Measurements from ENCODE around the gene CCDC33.
A peak's percentile ranks its signal among the peaks of the same experiment; 100 is the strongest.

The CCDC33 gene

GRCh38 chr15:74293021-74293810 lies 57.1 kb downstream of the CCDC33 start:
- Histone ChIP-seq H4K8ac (ENCODE audit: low read depth, low read length) (no peak overlapping the region), H3K9me3 (replicated peaks in 1 of 2; ENCODE audit: control insufficient read depth in 2 of 2, insufficient read depth in 1 of 2, low read depth in 1 of 2, low read length in 2 of 2) (no peaks in the 10 kb centered on the region), H3K4me1 (ENCODE audit: control insufficient read depth in 2 of 2, insufficient read depth in 1 of 2, low read depth in 1 of 2, low read length in 2 of 2) (peaks cover 2 to 6% of the 10 kb centered on the region in 2 donors), H2BK12ac (ENCODE audit: low read length) (no peak overlapping the region), H3K23ac (ENCODE audit: low read depth, low read length, poor library complexity) (no peak overlapping the region), H3K18ac (ENCODE audit: low read length) (no peak overlapping the region), H4K91ac (ENCODE audit: low read depth, low read length, poor library complexity) (no peak overlapping the region), H2BK120ac (ENCODE audit: low read depth, low read length) (no peak overlapping the region), H2BK5ac (ENCODE audit: low read length) (no peak overlapping the region), H3K14ac (ENCODE audit: low read length) (no peak overlapping the region), H3K79me1 (ENCODE audit: low read depth, low read length) (no peaks in the 10 kb centered on the region), H3K36me3 (replicated peaks in 1 of 2; ENCODE audit: control insufficient read depth in 2 of 2, insufficient read depth in 2 of 2, low read length in 2 of 2) (no peaks in the 10 kb centered on the region), H3K4me2 (ENCODE audit: insufficient read depth, low read length, poor library complexity, severe bottlenecking) (no peak overlapping the region), H3K27ac (replicated peaks; ENCODE audit: low read length) (no peak overlapping the region), H3K27me3 (ENCODE audit: control insufficient read depth in 3 of 3, insufficient read depth in 3 of 3, low read depth in 1 of 3, low read length in 3 of 3) (peaks cover 0 to 20% (median 0%) of the 10 kb centered on the region in 3 experiments), H2AK5ac (ENCODE audit: low read depth, low read length) (no peak overlapping the region), H2AFZ (ENCODE audit: low read length) (no peak overlapping the region), H3K4ac (ENCODE audit: low read length) (no peak overlapping the region), H3K4me3 (ENCODE audit: low read length in 2 of 2) (no peak overlapping the region), H3K9ac (ENCODE audit: low read depth, low read length, poor library complexity) (no peak overlapping the region), H2BK15ac (ENCODE audit: low read length) (no peak overlapping the region)
- no peak for DNase-seq (ENCODE audit: low spot score)
- WGBS, 2 donors (ENCODE audit: extremely low coverage in 2 of 2, insufficient read length in 2 of 2, insufficient replicate concordance in 1 of 2) = no CpG with 5 or more reads among the region's 3 CpGs

DNA sequence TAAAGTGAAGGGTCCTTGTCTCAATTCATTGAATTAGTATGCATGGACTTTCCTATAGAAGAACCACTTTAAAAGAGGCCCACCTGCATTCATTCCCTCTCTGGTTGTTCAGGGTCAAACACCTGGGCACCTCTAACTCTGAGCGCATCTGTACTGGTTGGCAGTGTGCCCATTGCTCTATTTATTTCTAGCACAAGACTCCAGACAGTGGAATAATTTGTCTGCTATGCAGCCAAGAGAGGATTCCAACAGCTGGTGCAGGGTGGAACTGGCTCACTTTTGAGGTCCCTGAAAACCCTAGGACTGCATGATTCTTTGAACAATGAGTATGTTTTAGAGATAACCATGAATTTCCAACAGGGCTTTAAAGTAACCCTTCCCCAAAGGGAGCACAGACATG lies 57.9 kb downstream of the CCDC33 start:
- WGBS, 2 donors (ENCODE audit: extremely low coverage in 2 of 2, insufficient read length in 2 of 2, insufficient replicate concordance in 1 of 2) = no CpG with 5 or more reads among the region's 1 CpG
- no peak overlapping the region for H4K91ac ChIP-seq (ENCODE audit: low read depth, low read length, poor library complexity)
- H3K27ac ChIP-seq (replicated peaks; ENCODE audit: low read length) = no peak overlapping the region
- no peak overlapping the region for H2AFZ ChIP-seq (ENCODE audit: low read length)
- H3K14ac ChIP-seq (ENCODE audit: low read length) = no peak overlapping the region
- H3K27me3 ChIP-seq (ENCODE audit: control insufficient read depth in 3 of 3, insufficient read depth in 3 of 3, low read depth in 1 of 3, low read length in 3 of 3) = peaks cover 0 to 20% (median 0%) of the 10 kb centered on the region in 3 experiments
- H3K9ac ChIP-seq (ENCODE audit: low read depth, low read length, poor library complexity) = no peak overlapping the region
- no peak overlapping the region for H2BK15ac ChIP-seq (ENCODE audit: low read length)
- no peak overlapping the region for H3K4me2 ChIP-seq (ENCODE audit: insufficient read depth, low read length, poor library complexity, severe bottlenecking)
- H3K36me3 ChIP-seq (replicated peaks in 1 of 2; ENCODE audit: control insufficient read depth in 2 of 2, insufficient read depth in 2 of 2, low read length in 2 of 2) = no peaks in the 10 kb centered on the region
- H3K4ac ChIP-seq (ENCODE audit: low read length) = no peak overlapping the region
- no peak overlapping the region for H2BK120ac ChIP-seq (ENCODE audit: low read depth, low read length)
- no peak overlapping the region for H2AK5ac ChIP-seq (ENCODE audit: low read depth, low read length)
- no peak for DNase-seq (ENCODE audit: low spot score)
- peaks cover 2 to 6% of the 10 kb centered on the region in 2 donors for H3K4me1 ChIP-seq (ENCODE audit: control insufficient read depth in 2 of 2, insufficient read depth in 1 of 2, low read depth in 1 of 2, low read length in 2 of 2)
- H3K23ac ChIP-seq (ENCODE audit: low read depth, low read length, poor library complexity) = no peak overlapping the region
- no peak overlapping the region for H3K4me3 ChIP-seq (ENCODE audit: low read length in 2 of 2)
- no peak overlapping the region for H3K18ac ChIP-seq (ENCODE audit: low read length)
- no peak overlapping the region for H2BK12ac ChIP-seq (ENCODE audit: low read length)
- H3K9me3 ChIP-seq (replicated peaks in 1 of 2; ENCODE audit: control insufficient read depth in 2 of 2, insufficient read depth in 1 of 2, low read depth in 1 of 2, low read length in 2 of 2) = no peaks in the 10 kb centered on the region
- no peak overlapping the region for H4K8ac ChIP-seq (ENCODE audit: low read depth, low read length)
- no peaks in the 10 kb centered on the region for H3K79me1 ChIP-seq (ENCODE audit: low read depth, low read length)
- H2BK5ac ChIP-seq (ENCODE audit: low read length) = no peak overlapping the region

GRCh38 chr15:74295800-74296199 lies 59.7 kb downstream of the CCDC33 start:
- Histone ChIP-seq H3K18ac (ENCODE audit: low read length) (no peak overlapping the region), H2AFZ (ENCODE audit: low read length) (no peak overlapping the region), H4K8ac (ENCODE audit: low read depth, low read length) (no peak overlapping the region), H3K4ac (ENCODE audit: low read length) (no peak overlapping the region), H4K91ac (ENCODE audit: low read depth, low read length, poor library complexity) (no peak overlapping the region), H3K27me3 (ENCODE audit: control insufficient read depth in 3 of 3, insufficient read depth in 3 of 3, low read depth in 1 of 3, low read length in 3 of 3) (peaks cover 0 to 18% (median 2%) of the 10 kb centered on the region in 3 experiments), H3K27ac (replicated peaks; ENCODE audit: low read length) (no peak overlapping the region), H3K9ac (ENCODE audit: low read depth, low read length, poor library complexity) (peak overlapping the region; percentile 24), H3K79me1 (ENCODE audit: low read depth, low read length) (no peaks in the 10 kb centered on the region), H3K4me2 (ENCODE audit: insufficient read depth, low read length, poor library complexity, severe bottlenecking) (no peak overlapping the region), H2AK5ac (ENCODE audit: low read depth, low read length) (no peak overlapping the region), H3K4me1 (ENCODE audit: control insufficient read depth in 2 of 2, insufficient read depth in 1 of 2, low read depth in 1 of 2, low read length in 2 of 2) (peaks cover 12% of the 10 kb centered on the region in 2 donors), H3K4me3 (ENCODE audit: low read length in 2 of 2) (no peak overlapping the region), H3K9me3 (replicated peaks in 1 of 2; ENCODE audit: control insufficient read depth in 2 of 2, insufficient read depth in 1 of 2, low read depth in 1 of 2, low read length in 2 of 2) (no peaks in the 10 kb centered on the region), H2BK12ac (ENCODE audit: low read length) (no peak overlapping the region), H2BK15ac (ENCODE audit: low read length) (peak overlapping the region; percentile 56), H2BK5ac (ENCODE audit: low read length) (no peak overlapping the region), H3K23ac (ENCODE audit: low read depth, low read length, poor library complexity) (no peak overlapping the region), H2BK120ac (ENCODE audit: low read depth, low read length) (no peak overlapping the region), H3K14ac (ENCODE audit: low read length) (no peak overlapping the region), H3K36me3 (replicated peaks in 1 of 2; ENCODE audit: control insufficient read depth in 2 of 2, insufficient read depth in 2 of 2, low read length in 2 of 2) (no peaks in the 10 kb centered on the region)
- WGBS, 2 donors (ENCODE audit: extremely low coverage in 2 of 2, insufficient read length in 2 of 2, insufficient replicate concordance in 1 of 2) = no CpG with 5 or more reads among the region's 6 CpGs
- DNase-seq (ENCODE audit: low spot score) = no peak

DNA sequence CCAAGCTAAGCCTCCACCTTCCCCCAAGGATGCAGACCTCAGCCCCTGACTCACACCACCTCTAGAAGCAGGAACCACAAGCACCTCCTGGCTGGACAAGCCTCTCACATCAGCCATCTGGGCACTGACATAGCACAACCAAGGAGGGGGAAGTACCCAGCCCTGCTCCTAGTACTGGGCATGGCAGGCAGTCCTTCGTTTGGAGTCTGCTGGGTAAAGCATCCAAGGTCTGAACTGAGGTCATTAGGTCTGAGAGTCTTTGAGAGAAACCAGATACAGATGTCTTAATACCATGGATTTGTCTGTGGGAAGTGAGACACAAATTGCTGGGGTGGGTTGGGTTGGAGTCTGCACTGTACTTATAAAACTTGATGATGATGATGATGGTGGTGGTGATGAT lies 61.8 kb downstream of the CCDC33 start:
- H3K4me2 ChIP-seq (ENCODE audit: insufficient read depth, low read length, poor library complexity, severe bottlenecking) = no peak overlapping the region
- peaks cover 23% of the 10 kb centered on the region in 2 donors for H3K4me1 ChIP-seq (ENCODE audit: control insufficient read depth in 2 of 2, insufficient read depth in 1 of 2, low read depth in 1 of 2, low read length in 2 of 2)
- H2AK5ac ChIP-seq (ENCODE audit: low read depth, low read length) = no peak overlapping the region
- no peak for DNase-seq (ENCODE audit: low spot score)
- H4K91ac ChIP-seq (ENCODE audit: low read depth, low read length, poor library complexity) = no peak overlapping the region
- no peak overlapping the region for H2BK120ac ChIP-seq (ENCODE audit: low read depth, low read length)
- no peaks in the 10 kb centered on the region for H3K79me1 ChIP-seq (ENCODE audit: low read depth, low read length)
- no peak overlapping the region for H2BK5ac ChIP-seq (ENCODE audit: low read length)
- H4K8ac ChIP-seq (ENCODE audit: low read depth, low read length) = no peak overlapping the region
- no peak overlapping the region for H3K23ac ChIP-seq (ENCODE audit: low read depth, low read length, poor library complexity)
- no peak overlapping the region for H3K9ac ChIP-seq (ENCODE audit: low read depth, low read length, poor library complexity)
- no peak overlapping the region for H3K4me3 ChIP-seq (ENCODE audit: low read length in 2 of 2)
- no peak overlapping the region for H3K18ac ChIP-seq (ENCODE audit: low read length)
- H2AFZ ChIP-seq (ENCODE audit: low read length) = no peak overlapping the region
- no peak overlapping the region for H3K27ac ChIP-seq (replicated peaks; ENCODE audit: low read length)
- H3K36me3 ChIP-seq (replicated peaks in 1 of 2; ENCODE audit: control insufficient read depth in 2 of 2, insufficient read depth in 2 of 2, low read length in 2 of 2) = no peaks in the 10 kb centered on the region
- H3K27me3 ChIP-seq (ENCODE audit: control insufficient read depth in 3 of 3, insufficient read depth in 3 of 3, low read depth in 1 of 3, low read length in 3 of 3) = peaks cover 0 to 24% (median 2%) of the 10 kb centered on the region in 3 experiments
- H3K4ac ChIP-seq (ENCODE audit: low read length) = no peak overlapping the region
- WGBS, 2 donors (ENCODE audit: extremely low coverage in 2 of 2, insufficient read length in 2 of 2, insufficient replicate concordance in 1 of 2) = no CpG with 5 or more reads among the region's 1 CpG
- no peaks in the 10 kb centered on the region for H3K9me3 ChIP-seq (replicated peaks in 1 of 2; ENCODE audit: control insufficient read depth in 2 of 2, insufficient read depth in 1 of 2, low read depth in 1 of 2, low read length in 2 of 2)
- H3K14ac ChIP-seq (ENCODE audit: low read length) = no peak overlapping the region
- peak overlapping the region; percentile 35 for H2BK15ac ChIP-seq (ENCODE audit: low read length)
- no peak overlapping the region for H2BK12ac ChIP-seq (ENCODE audit: low read length)
